GM18508 (cell line): ENCODE data around the gene PTH1R.

ENCODE experiments used
- ATAC-seq: cut with Tn5 transposase; IDR thresholded peaks from one replicate; pipeline ENCODE4 v1.9.1; 2021; ENCODE audit warnings: moderate number of reproducible peaks; ENCODE audit not compliant: insufficient read depth, unreplicated experiment

PTH1R gene

GRCh38 chr3:46877406-46878125 is at the start of gene PTH1R:
TSS of gene PTH1R (plus strand) at chr3:46877721. CDS start at chr3:46883560, 5,839 bp downstream.
- ATAC-seq: no peak

DNA sequence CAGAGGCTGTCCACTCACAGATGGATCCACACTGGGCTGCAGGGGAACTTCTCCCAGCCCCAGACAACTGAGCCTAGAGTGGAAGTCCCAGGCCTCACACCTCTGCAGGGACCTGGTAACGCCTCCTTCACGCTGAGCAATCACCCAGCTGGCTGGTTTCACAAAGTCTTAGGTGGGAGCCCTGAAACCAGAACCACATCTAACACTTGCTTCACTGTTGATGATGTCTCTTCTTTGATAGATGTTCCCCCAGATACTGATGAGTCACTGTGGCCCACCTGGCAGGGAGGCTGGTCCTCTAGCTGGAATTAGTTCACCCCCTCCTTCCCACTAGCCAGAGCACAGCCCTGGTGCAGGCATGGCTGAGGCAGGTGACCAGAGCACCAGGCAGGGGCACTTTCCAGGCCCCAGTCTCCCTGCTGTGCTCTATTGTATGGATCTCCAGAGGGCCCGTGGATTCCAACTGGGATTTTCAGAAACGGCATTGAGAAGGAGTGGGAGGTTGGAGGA is 47.8 kb upstream of the PTH1R start:
- peak; percentile 43 for ATAC-seq

GRCh38 chr3:46830801-46831200 is 46.7 kb upstream of the PTH1R start:
- no peak for ATAC-seq

DNA sequence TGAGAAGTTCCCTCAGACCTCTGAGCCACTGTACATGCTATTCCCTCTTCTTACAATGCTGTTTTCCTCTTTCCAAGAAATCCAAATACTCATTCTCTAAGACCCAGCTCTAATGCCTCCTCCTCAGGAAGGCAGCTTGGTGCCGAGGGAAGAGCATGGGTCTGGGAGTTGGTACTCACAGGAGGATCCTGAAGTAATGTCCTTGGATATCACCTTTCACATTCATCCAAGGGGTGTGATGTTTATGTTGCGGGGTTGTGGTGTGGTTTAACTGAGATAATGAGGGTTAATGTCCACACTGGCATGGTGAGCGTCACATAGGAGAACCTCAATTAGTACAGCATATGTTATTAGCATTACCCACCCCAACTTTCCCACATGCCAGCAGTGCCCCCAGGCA is 46.2 kb upstream of the PTH1R start:
- no peak for ATAC-seq

- ATAC-seq: no peak
These were observed 45.7 kb upstream of the PTH1R start for GRCh38 chr3:46831841-46832240.

- ATAC-seq: no peak
These were observed 43.9 kb upstream of the PTH1R start for GRCh38 chr3:46833346-46834300.

DNA sequence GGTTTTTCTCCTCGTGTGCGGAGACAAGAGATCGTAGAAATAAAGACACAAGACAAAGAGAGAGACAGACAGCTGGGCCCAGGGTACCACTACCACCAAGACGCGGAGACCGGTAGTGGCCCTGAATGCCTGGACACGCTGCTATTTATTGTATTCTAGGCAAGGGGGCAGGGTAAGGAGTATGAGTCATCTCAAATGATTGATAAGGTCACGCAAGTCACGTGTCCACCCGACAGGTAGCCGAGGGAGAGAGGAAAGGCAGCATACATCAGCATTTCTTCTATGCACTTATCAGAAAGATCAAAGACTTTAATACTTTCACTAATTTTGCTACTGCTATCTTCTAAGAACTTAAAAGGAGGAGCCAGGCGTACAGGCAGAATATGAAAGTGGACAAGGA is 42.5 kb upstream of the PTH1R start:
- no peak for ATAC-seq

DNA sequence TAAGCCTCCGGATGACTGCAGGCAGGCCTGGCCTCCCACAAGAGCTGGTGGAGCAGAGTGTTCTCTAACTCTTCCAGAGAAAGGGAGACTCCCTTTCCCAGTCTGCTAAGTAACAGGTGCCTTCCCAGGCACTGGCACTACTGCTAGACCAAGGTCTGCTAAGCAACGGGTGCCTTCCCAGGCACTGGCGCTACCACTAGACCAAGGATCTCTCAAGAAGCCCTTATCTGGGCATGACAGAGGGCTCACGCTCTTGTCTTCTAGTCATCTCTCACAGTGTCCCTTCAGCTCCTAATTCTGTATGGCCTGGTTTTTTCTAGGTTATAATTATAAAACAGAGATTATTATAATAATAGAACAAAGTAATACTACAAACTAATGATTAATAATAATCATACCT is 42.0 kb upstream of the PTH1R start:
- no peak for ATAC-seq

DNA sequence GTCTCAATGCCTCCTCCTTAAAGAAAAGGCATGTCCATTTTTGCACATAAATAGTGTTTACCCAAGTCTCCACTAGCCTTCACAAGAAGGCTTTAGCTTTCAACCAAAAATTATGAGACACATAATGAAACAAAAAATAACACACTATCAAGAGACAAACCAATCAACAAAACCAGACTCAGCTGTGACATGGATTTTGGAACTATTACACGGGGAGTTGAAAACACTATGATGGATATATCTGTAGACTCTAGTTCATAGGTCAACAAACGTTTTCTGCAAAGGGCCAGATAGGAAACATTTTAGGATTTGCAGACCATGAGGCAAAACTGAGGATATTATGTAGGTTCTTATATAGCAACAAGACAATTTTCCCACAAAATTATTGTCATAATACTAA is 39.2 kb upstream of the PTH1R start:
- ATAC-seq: no peak

DNA sequence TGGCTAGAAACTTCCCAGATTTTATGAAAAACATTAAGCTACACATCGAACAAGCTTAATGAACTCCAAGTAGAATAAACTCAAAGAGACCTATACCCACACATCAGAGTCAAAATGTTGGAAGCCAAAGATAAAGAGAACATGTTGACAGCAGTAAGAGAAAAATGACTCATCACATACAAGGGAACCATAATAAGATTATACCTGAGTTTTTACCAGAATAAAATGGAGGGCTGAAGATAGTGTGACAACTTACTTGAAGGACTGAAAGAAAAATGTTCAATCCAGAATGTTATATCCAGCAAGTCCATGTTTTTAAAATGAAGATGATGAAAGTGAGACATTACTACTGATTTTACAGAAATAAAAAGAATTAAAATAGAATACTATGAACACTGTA is 37.0 kb upstream of the PTH1R start:
- ATAC-seq: no peak

GRCh38 chr3:46843508-46843907 is 34.0 kb upstream of the PTH1R start:
- no peak for ATAC-seq

DNA sequence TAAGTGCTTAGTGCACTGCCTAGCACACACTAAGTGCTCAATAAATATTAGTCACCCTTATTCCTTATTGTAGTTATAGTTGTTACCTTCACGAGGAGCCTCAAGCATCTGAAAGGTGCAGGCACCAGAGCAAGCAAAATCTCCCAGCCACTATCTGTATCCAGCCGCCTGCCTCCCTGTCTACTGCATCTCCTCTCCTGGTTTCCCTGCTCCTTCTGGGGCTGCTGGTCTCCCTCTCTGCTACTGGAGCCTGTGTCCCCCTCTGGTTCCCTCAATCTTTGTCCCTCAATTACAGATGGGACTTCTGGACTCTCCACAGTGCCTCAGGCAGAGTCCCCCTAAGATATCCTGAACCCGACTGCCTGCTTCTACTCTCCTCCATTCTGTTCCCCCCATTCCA is 33.1 kb upstream of the PTH1R start:
- ATAC-seq: no peak

DNA sequence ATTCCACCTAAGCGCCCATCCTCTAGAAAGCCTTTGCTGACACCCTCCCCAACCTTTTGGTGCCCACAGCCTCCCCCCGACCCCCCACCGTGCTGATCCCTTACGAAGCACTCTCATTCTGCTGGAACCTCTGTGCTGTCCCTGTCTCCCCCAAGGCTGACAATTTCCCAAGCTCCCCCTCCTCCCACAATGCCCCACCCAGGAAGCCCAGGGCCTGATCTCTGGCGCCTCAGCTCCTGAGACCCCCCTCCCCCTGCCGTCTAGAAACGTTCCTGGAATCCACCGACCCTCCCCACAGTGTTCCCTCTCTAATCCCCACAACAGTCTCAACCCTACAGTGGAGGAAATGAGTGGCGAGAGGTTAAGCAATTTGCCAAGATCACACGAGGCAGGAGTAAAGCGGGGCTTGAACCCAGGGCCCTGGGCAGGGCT is 32.6 kb upstream of the PTH1R start:
- no peak for ATAC-seq

- no peak for ATAC-seq
These were observed 32.1 kb upstream of the PTH1R start for GRCh38 chr3:46845397-46845859.

DNA sequence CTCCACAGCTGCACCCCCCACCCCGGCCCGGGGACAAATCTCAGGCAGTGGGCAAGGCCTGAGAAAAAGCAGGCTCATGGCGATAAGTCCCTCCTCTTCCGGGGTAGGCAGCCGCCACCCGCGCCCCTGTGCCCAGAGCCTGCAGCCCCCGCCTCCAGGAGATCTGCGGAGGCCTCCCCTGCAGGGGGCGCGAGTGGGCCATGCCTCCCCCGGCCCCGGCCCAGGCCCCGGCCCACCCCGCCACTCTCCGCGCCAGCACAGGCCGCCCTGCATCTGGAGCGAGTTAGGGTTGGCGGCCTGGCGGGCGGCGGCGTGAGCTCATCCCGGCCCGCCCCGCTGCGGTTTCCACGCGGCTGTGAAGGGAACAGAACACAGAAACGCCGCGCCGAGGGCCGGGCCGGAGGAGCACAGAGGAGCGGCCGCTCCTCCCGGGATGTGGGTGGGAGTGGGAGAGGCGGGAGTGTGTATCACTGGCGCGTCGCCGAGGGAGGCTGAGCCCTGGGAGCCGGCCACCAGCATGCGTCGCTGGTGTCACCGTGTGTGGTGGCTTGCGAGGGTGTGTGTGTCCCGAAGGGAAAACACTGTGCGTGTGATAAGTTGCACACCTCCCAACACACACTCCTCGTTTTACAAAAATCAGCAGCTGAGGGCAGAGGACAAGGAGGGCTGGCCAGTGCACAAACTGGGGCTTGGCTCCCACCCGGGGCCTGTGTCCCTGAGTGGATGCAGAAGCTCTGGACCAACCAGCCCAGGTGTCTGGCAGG is 31.5 kb upstream of the PTH1R start:
- ATAC-seq: no peak

- ATAC-seq: no peak
These were observed 30.6 kb upstream of the PTH1R start for GRCh38 chr3:46846624-46847542.

GRCh38 chr3:46847744-46848143 is 29.8 kb upstream of the PTH1R start:
- no peak for ATAC-seq

DNA sequence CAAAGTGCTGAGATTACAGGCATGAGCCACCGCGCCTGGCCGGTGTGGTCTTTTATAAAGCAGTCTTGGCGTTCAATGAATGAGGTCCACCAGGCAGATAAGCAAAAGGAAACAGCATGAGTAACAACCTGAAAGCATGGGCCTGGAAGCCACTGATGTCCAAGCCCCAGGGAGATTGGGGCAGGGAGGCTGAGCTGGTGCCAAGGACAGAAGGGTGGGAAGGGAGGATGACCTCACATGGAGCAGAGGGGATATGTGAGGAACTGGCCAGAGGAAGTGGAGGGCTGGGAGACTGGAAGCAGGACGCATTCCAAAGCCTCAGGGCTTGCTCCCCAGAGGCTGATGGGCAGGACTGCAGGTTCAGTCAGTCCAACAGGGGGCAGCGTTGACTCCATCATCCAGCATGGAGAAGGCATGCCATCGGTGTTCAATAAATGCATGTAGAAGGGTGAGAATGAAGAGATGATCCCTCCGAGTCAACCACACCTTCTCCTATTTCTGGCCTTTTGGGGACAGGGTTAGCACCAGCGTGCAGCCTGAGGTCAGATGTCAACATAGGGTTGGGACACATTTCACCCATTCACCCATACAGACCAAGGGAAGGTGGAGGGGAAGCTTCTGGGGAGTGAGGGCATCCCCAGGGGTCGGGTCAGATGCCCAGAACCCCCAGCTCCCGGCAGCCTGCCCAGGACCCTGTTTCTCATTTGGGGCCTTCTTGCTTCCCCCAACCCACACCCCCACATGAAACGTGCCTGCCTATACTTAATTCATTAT is 29.1 kb upstream of the PTH1R start:
- no peak for ATAC-seq
